Measurements from ENCODE around the gene PDCD6IP.
"Not testable (repeated sequence)": the region's sequence is repeated elsewhere in the genome, so short reads cannot be mapped to it uniquely, and the experiment has no call there.

The PDCD6IP gene, protein sequence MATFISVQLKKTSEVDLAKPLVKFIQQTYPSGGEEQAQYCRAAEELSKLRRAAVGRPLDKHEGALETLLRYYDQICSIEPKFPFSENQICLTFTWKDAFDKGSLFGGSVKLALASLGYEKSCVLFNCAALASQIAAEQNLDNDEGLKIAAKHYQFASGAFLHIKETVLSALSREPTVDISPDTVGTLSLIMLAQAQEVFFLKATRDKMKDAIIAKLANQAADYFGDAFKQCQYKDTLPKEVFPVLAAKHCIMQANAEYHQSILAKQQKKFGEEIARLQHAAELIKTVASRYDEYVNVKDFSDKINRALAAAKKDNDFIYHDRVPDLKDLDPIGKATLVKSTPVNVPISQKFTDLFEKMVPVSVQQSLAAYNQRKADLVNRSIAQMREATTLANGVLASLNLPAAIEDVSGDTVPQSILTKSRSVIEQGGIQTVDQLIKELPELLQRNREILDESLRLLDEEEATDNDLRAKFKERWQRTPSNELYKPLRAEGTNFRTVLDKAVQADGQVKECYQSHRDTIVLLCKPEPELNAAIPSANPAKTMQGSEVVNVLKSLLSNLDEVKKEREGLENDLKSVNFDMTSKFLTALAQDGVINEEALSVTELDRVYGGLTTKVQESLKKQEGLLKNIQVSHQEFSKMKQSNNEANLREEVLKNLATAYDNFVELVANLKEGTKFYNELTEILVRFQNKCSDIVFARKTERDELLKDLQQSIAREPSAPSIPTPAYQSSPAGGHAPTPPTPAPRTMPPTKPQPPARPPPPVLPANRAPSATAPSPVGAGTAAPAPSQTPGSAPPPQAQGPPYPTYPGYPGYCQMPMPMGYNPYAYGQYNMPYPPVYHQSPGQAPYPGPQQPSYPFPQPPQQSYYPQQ

DNA sequence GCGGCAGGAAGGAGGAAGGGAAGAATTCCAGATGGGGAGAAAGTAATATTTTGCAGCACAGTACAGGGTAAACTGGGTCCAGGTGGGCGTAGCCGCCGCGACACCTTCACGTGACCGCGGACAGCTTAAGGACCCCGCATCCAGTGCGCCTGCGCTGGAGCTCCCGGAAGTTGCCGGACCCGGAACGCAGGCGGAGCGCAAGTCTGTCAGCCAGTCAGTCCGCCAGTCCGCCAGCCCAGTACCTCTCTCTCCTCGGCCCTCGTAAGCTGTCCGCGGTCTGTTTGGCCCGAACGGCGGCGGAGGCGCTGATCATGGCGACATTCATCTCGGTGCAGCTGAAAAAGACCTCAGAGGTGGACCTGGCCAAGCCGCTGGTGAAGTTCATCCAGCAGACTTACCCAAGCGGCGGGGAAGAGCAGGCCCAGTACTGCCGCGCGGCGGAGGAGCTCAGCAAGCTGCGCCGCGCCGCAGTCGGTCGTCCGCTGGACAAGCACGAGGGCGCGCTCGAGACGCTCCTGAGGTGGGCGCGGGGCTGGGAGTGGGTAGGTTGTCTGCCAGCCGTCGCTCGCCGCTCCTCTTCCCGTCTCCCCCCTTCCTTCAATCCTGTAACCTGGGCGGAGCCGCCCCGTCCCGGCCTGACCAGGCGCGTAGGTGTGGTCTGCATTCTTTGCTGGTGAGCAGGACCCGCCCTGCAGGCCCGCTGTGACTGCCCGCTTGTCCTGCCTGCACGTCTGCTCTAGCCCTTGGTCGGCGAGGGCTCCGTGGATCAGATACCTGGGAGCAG, at the start of gene PDCD6IP:
TSS of gene PDCD6IP (plus strand) at position 213 of the 784 bp plus-strand sequence. CDS start at position 312, 99 bp downstream.
- peak within 1 kb of the TSS; percentile 90 for H3K27ac ChIP-seq
- TF ChIP-seq, protein P1, sequence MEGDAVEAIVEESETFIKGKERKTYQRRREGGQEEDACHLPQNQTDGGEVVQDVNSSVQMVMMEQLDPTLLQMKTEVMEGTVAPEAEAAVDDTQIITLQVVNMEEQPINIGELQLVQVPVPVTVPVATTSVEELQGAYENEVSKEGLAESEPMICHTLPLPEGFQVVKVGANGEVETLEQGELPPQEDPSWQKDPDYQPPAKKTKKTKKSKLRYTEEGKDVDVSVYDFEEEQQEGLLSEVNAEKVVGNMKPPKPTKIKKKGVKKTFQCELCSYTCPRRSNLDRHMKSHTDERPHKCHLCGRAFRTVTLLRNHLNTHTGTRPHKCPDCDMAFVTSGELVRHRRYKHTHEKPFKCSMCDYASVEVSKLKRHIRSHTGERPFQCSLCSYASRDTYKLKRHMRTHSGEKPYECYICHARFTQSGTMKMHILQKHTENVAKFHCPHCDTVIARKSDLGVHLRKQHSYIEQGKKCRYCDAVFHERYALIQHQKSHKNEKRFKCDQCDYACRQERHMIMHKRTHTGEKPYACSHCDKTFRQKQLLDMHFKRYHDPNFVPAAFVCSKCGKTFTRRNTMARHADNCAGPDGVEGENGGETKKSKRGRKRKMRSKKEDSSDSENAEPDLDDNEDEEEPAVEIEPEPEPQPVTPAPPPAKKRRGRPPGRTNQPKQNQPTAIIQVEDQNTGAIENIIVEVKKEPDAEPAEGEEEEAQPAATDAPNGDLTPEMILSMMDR (IDR thresholded peaks at IDR 0.05): peak; percentile 16; the same call in 1 of the 2 replicates
- TF ChIP-seq ZFX (IDR thresholded peaks at IDR 0.05; ENCODE audit: borderline replicate concordance): no peak

DNA sequence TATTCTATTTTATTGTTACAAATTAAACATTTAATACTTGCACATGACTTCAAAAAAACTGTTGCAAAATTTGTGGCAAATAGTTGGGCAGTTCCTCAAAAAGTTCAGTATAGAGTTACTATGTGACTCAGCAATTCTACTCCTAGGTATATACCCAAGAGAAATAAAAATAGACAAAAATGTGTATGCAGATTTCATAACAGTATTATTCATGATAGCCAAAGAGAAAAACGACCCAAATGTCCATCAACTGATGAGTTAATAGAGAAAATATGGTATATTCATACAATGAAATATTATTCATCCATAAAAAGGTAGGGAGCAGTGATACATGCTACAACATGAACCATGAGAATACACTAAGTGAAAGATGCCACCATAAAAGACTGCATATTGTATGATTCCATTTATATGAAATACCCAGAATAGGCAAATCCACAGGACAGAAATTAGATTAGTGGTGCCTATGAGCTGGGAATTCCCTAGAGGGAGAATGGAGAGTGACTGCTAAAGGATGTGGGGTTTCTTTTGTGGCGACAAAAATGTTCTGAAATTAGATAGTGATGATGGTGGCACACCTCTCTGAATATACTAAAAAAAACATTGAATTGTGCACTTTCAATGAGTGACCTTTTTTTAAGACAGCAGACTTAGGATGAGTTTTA, 48.8 kb upstream of the PDCD6IP start:
- no peak for TF ChIP-seq ZFX (IDR thresholded peaks at IDR 0.05; ENCODE audit: borderline replicate concordance)
- TF ChIP-seq, protein P1 (IDR thresholded peaks at IDR 0.05): no peak
- no peak overlapping the region for H3K27ac ChIP-seq

DNA sequence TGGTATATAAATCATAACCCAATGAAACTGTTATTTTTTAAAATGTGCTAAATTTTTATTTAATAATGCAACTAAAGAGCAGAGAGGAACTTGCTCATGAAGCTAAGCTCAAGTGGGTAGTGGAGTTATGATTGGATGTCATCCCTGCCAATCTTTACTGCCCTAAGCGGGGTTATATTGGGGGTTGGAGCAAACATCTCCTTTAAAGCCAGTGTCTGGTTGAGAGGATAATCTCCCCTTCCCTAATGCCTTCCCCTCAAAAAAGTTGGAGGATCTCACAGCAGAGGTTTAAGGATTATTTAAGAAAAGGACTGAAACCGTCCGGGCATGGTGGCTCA, 48.2 kb upstream of the PDCD6IP start:
- TF ChIP-seq, protein P1 (IDR thresholded peaks at IDR 0.05): no peak
- TF ChIP-seq ZFX (IDR thresholded peaks at IDR 0.05; ENCODE audit: borderline replicate concordance): no peak
- no peak overlapping the region for H3K27ac ChIP-seq

DNA sequence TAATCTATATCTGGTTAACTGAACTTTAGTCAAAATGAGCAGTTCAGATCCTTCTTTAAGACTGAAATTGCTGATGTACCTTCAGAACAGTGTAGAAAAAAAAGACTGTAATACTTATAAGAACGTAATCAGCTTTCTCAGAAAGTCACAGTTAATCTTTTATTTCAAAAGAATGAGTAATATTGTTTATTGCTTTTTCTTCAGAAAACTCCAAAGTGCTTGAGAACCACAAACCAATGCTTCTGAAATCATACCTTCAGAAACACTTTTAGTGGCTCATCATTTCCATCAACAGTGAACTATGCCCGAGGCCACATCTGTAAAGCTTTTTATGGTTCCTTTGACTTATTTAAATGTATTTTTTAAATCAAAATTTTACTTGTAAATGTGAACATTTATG, 47.1 kb upstream of the PDCD6IP start:
- TF ChIP-seq ZFX (IDR thresholded peaks at IDR 0.05; ENCODE audit: borderline replicate concordance): no peak
- TF ChIP-seq, protein P1 (IDR thresholded peaks at IDR 0.05): no peak
- no peak overlapping the region for H3K27ac ChIP-seq

DNA sequence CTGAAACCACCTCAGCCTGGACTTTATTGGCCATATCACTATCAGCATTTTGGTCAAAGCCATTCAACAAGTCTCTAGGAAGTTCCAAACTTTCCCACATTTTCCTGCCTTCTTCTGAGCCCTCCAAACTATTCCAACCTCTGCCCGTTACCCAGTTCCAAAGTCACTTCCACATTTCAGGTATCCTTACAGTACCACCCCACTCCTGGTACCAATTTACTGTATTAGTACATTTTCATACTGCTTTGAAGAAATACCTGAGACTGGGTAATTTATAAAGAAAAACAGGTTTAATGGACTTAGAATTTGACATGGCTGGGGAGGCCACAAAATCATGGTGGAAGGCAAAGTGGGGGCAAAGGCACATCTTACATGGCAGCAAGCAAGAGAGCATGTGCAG, 44.0 kb upstream of the PDCD6IP start:
- not testable (repeated sequence) for H3K27ac ChIP-seq

DNA sequence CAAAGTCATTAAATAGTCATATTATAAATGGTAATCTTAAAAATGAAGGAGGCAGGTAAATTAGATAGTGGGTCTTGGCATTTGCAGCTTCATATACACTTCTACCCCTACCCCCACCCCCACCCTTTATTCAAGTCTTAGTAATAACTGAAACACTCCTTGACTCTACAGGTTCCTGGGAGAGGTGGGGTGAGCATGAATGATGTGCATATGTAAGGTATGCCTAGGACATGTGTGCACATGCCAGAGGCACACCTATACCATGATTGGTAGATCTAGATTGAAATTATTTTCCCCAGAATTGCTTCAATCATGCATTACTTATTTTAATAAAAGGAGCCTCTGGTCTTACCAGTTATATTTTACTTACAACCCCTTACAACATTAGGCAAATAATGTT, 40.1 kb upstream of the PDCD6IP start:
- no peak overlapping the region for H3K27ac ChIP-seq
- TF ChIP-seq ZFX (IDR thresholded peaks at IDR 0.05; ENCODE audit: borderline replicate concordance): no peak
- TF ChIP-seq, protein P1 (IDR thresholded peaks at IDR 0.05): no peak

DNA sequence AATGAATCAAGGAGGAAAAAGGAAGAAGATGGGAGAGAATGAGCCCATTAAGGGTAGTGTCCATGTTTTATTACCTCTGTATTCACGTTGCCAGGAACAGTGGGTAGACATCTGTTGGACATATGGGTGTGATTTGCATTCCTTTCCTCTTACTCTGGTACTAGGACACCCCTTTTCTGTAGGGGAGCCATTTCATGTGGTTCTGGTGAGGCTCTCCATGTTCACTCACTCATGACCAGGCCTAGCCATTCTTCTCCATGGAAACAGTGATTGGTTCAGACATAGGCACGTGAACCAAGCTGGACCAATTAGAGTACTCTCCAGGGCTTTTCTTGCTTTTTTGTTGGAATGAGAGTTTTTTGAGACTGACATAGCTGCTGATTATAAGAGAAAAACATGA, 39.6 kb upstream of the PDCD6IP start:
- no peak overlapping the region for H3K27ac ChIP-seq
- TF ChIP-seq, protein P1 (IDR thresholded peaks at IDR 0.05): no peak
- TF ChIP-seq ZFX (IDR thresholded peaks at IDR 0.05; ENCODE audit: borderline replicate concordance): no peak
